Subcutaneous abdominal adipose tissue (tissue), 5 donors: Measurements from ENCODE around the gene BHLHA15.

Experiments
- H3K27ac ChIP-seq: one replicate; pipeline ENCODE4 v1.7.0; 2013; ENCODE audit warnings: low read depth, mild to moderate bottlenecking, inconsistent platforms, low read length, moderate library complexity
- H3K27me3 ChIP-seq, 5 donors: one replicate each; pipeline ENCODE4 v1.7.0; 2013; ENCODE audit warnings: low read length in 5 of 5, inconsistent platforms in 1 of 5; ENCODE audit not compliant: control insufficient read depth in 5 of 5, insufficient read depth in 4 of 5
- H3K36me3 ChIP-seq, 5 donors: one replicate each; pipeline ENCODE4 v1.7.0; 2013; ENCODE audit warnings: low read length in 5 of 5; ENCODE audit not compliant: control insufficient read depth in 5 of 5, insufficient read depth in 5 of 5
- H3K4me1 ChIP-seq, 5 donors: one replicate each; pipeline ENCODE4 v1.7.0; 2013; ENCODE audit warnings: low read length in 5 of 5, mild to moderate bottlenecking in 3 of 5, moderate library complexity in 1 of 5; ENCODE audit not compliant: control insufficient read depth in 5 of 5, insufficient read depth in 5 of 5
- H3K4me3 ChIP-seq, 5 donors: one replicate each; pipeline ENCODE4 v1.7.0; 2013; ENCODE audit warnings: low read length in 5 of 5, low read depth in 1 of 5
- H3K9ac ChIP-seq, 5 donors: one replicate each; pipeline ENCODE4 v1.7.0; 2013; ENCODE audit warnings: low read length in 5 of 5, mild to moderate bottlenecking in 4 of 5, moderate library complexity in 3 of 5
- H3K9me3 ChIP-seq, 5 donors: one replicate each; pipeline ENCODE4 v1.7.0; 2013; ENCODE audit warnings: low read length in 5 of 5; ENCODE audit not compliant: control insufficient read depth in 5 of 5
- donor health status: healthy.
- donor health status: healthy.
- donor health status: healthy.
- donor health status: healthy.
- donor health status: healthy.

BHLHA15 gene

GRCh38 chr7:98196706-98197605 is 14.3 kb upstream of the BHLHA15 start:
- Histone ChIP-seq H3K27ac (no peak overlapping the region), H3K36me3 (peaks cover 11 to 51% (median 47%) of the 10 kb centered on the region in 5 donors)

GRCh38 chr7:98199131-98199530 is 12.1 kb upstream of the BHLHA15 start:
- Histone ChIP-seq H3K27me3 (no peaks in the 10 kb centered on the region), H3K27ac (no peak overlapping the region), H3K9ac (no peak overlapping the region), H3K9me3 (peaks cover 0 to 3% (median 0%) of the 10 kb centered on the region in 5 donors), H3K4me1 (no peaks in the 10 kb centered on the region), H3K36me3 (peaks cover 7 to 41% (median 31%) of the 10 kb centered on the region in 5 donors), H3K4me3 (no peak overlapping the region)

More at GRCh38 chr7:98196706-98197605, 14.3 kb upstream of the BHLHA15 start:
- Histone ChIP-seq H3K9ac (no peak overlapping the region), H3K27me3 (no peaks in the 10 kb centered on the region), H3K4me1 (no peaks in the 10 kb centered on the region), H3K4me3 (no peak overlapping the region), H3K9me3 (peaks cover 0 to 3% (median 0%) of the 10 kb centered on the region in 5 donors)

GRCh38 chr7:98200364-98200763 is 10.9 kb upstream of the BHLHA15 start:
- no peaks in the 10 kb centered on the region for H3K4me1 ChIP-seq
- H3K27me3 ChIP-seq = no peaks in the 10 kb centered on the region
- H3K36me3 ChIP-seq = peaks cover 4 to 42% (median 32%) of the 10 kb centered on the region in 5 donors
- H3K9me3 ChIP-seq = peaks cover 0 to 3% (median 0%) of the 10 kb centered on the region in 5 donors
- no peak overlapping the region for H3K4me3 ChIP-seq
- H3K27ac ChIP-seq = no peak overlapping the region
- H3K9ac ChIP-seq = no peak overlapping the region

GRCh38 chr7:98202367-98203195 is 8.7 kb upstream of the BHLHA15 start:
- Histone ChIP-seq H3K4me3 (no peak overlapping the region), H3K9me3 (peaks cover 0 to 3% (median 0%) of the 10 kb centered on the region in 5 donors), H3K27ac (no peak overlapping the region)

GRCh38 chr7:98203261-98203963 is 7.8 kb upstream of the BHLHA15 start:
- peaks cover 0 to 2% (median 0%) of the 10 kb centered on the region in 5 donors for H3K9me3 ChIP-seq
- peaks cover 8 to 45% (median 40%) of the 10 kb centered on the region in 5 donors for H3K36me3 ChIP-seq
- H3K4me1 ChIP-seq = peaks cover 0 to 4% (median 0%) of the 10 kb centered on the region in 5 donors
- no peak overlapping the region for H3K4me3 ChIP-seq
- H3K9ac ChIP-seq = no peak overlapping the region
- no peaks in the 10 kb centered on the region for H3K27me3 ChIP-seq
- H3K27ac ChIP-seq = no peak overlapping the region

More at GRCh38 chr7:98202367-98203195, 8.7 kb upstream of the BHLHA15 start:
- Histone ChIP-seq H3K9ac (no peak overlapping the region), H3K36me3 (peaks cover 8 to 45% (median 40%) of the 10 kb centered on the region in 5 donors), H3K4me1 (no peaks in the 10 kb centered on the region), H3K27me3 (no peaks in the 10 kb centered on the region)

- no peaks in the 10 kb centered on the region for H3K9me3 ChIP-seq
- H3K27ac ChIP-seq = no peak overlapping the region
- peaks cover 8 to 45% (median 40%) of the 10 kb centered on the region in 5 donors for H3K36me3 ChIP-seq
- H3K4me1 ChIP-seq = peaks cover 0 to 9% (median 0%) of the 10 kb centered on the region in 5 donors
- no peaks in the 10 kb centered on the region for H3K27me3 ChIP-seq
- H3K4me3 ChIP-seq = no peak overlapping the region
- H3K9ac ChIP-seq = no peak overlapping the region
These were observed 7.2 kb upstream of the BHLHA15 start for GRCh38 chr7:98203964-98204605.

GRCh38 chr7:98204670-98205069 is 6.6 kb upstream of the BHLHA15 start:
- no peak overlapping the region for H3K27ac ChIP-seq
- H3K27me3 ChIP-seq = no peaks in the 10 kb centered on the region
- H3K9ac ChIP-seq = no peak overlapping the region
- no peaks in the 10 kb centered on the region for H3K9me3 ChIP-seq
- no peak overlapping the region for H3K4me3 ChIP-seq
- H3K36me3 ChIP-seq = peaks cover 8 to 45% (median 40%) of the 10 kb centered on the region in 5 donors
- H3K4me1 ChIP-seq = peaks cover 0 to 9% (median 0%) of the 10 kb centered on the region in 5 donors

- peaks cover 0 to 9% (median 0%) of the 10 kb centered on the region in 5 donors for H3K4me1 ChIP-seq
These were observed 5.9 kb upstream of the BHLHA15 start for GRCh38 chr7:98205162-98205845.

More at GRCh38 chr7:98205162-98205845, 5.9 kb upstream of the BHLHA15 start:
- no peak overlapping the region for H3K4me3 ChIP-seq
- H3K9ac ChIP-seq = no peak overlapping the region
- H3K27ac ChIP-seq = no peak overlapping the region
- no peaks in the 10 kb centered on the region for H3K9me3 ChIP-seq
- no peaks in the 10 kb centered on the region for H3K27me3 ChIP-seq
- peaks cover 3 to 45% (median 40%) of the 10 kb centered on the region in 5 donors for H3K36me3 ChIP-seq
